Measurements from ENCODE around the gene TIMELESS. TPM values are rescaled to one million over a fixed set of nuclear protein-coding genes. Genes with fewer than 3 reads are reported as not detected.

TIMELESS gene
- total and polyA plus RNA-seq, 2 experiments from 2014 or later = 28.7 to 54.8 TPM

GRCh38 chr12:56413392-56413791 is 35.8 kb downstream of the TIMELESS start:
- ATAC-seq = peak; percentile 77
- TF ChIP-seq STAT1 (IDR thresholded peaks at IDR 0.05; ENCODE audit: unreplicated experiment) (no peak), POLR2AphosphoS5 (IDR thresholded peaks at IDR 0.05; ENCODE audit: low read depth) (no peak; the same call in 1 of the 2 replicates), ETS1 (IDR thresholded peaks at IDR 0.05) (no peak), CTCF (conservative IDR thresholded peaks at IDR 0.05; ENCODE audit: low read depth in 2 of 2) (no peak), ZNF331 (CRISPR knock-in tag; IDR thresholded peaks at IDR 0.05; ENCODE audit: low read depth) (no peak), EZH2phosphoT487 (IDR thresholded peaks at IDR 0.05; ENCODE audit: unreplicated experiment) (no peak), EZH2 (IDR thresholded peaks at IDR 0.05; ENCODE audit: low read depth, unreplicated experiment) (no peak), NANOG (IDR thresholded peaks at IDR 0.05; ENCODE audit: borderline replicate concordance) (no peak), JUNB (IDR thresholded peaks at IDR 0.05; ENCODE audit: unreplicated experiment) (no peak), ZNF462 (CRISPR knock-in tag; IDR thresholded peaks at IDR 0.05) (no peak), REST (IDR thresholded peaks at IDR 0.05; ENCODE audit: unreplicated experiment) (no peak), ZNF114 (CRISPR knock-in tag; IDR thresholded peaks at IDR 0.05) (no peak), CREB1 (CRISPR knock-in tag; IDR thresholded peaks at IDR 0.05; ENCODE audit: low read depth) (no peak)
- H3K4me3 Mint-ChIP-seq = no peak overlapping the region

More at GRCh38 chr12:56413392-56413791, 35.8 kb downstream of the TIMELESS start:
- H4K20me1 ChIP-seq (replicated peaks; ENCODE audit: insufficient read depth) = no peaks in the 10 kb centered on the region
- Mint-ChIP-seq H3K36me3 (ENCODE audit: low read depth) (peaks cover 32% of the 10 kb centered on the region), H3K27ac (no peak overlapping the region), H3K9me3 (no peaks in the 10 kb centered on the region; the same call in 2 of the 3 replicates), H3K27me3 (ENCODE audit: insufficient read depth, low read depth, poor library complexity) (peaks cover 4% of the 10 kb centered on the region), H3K4me1 (no peaks in the 10 kb centered on the region)
- no peak overlapping the region for H2AFZ ChIP-seq
- H3K4me2 ChIP-seq = no peak overlapping the region
- H3K79me2 ChIP-seq (replicated peaks; ENCODE audit: insufficient read depth) = no peaks in the 10 kb centered on the region
- no peaks in the 10 kb centered on the region for H3K27me3 ChIP-seq (ENCODE audit: insufficient read depth)
- peaks cover 6% of the 10 kb centered on the region for H3K36me3 ChIP-seq (ENCODE audit: insufficient read depth)
- no peaks in the 10 kb centered on the region for H3K9me2 ChIP-seq (ENCODE audit: insufficient read depth)
- H3K4me1 ChIP-seq (ENCODE audit: insufficient read depth) = no peaks in the 10 kb centered on the region
- H3K27ac ChIP-seq (ENCODE audit: low read depth) = no peak overlapping the region
- no peak overlapping the region for H3K4me3 ChIP-seq
- DNase-seq (ENCODE audit: low spot score) = peak; percentile 40
- H3F3A ChIP-seq (replicated peaks; ENCODE audit: low read depth) = 0 out of 2 replicates have a peak, but pooled peaks cover 3% of the 10 kb centered on the region

Data from GM23338 (cell line).